HL-60 (cell line): ENCODE data around the gene UPP1.

Experiments used
- DNase-seq, 2 experiments: peaks; one replicate each; pipeline ENCODE4 v3.0.0-alpha.2; 2010 to 2020; ENCODE audit warnings: low read depth in 1 of 2, low spot score in 1 of 2
- H3K27ac ChIP-seq: fragments of 250-450 bp; sonication (Bioruptor Pico); replicated peaks from 2 replicates; pipeline ENCODE4 v1.5.1; 2020; ENCODE audit warnings: mild to moderate bottlenecking, moderate library complexity
- H3K27me3 ChIP-seq: fragments of 250-450 bp; sonication (Bioruptor Pico); 2 replicates; pipeline ENCODE4 v1.5.1; 2021; ENCODE audit warnings: mild to moderate bottlenecking, moderate library complexity; ENCODE audit not compliant: insufficient read depth, poor library complexity, severe bottlenecking
- H3K4me3 ChIP-seq: replicated peaks from 2 replicates; pipeline ENCODE4 v1.5.1; 2011; ENCODE audit warnings: mild to moderate bottlenecking, control low read depth, low read length; ENCODE audit not compliant: insufficient read depth
- GABPA ChIP-seq: IDR thresholded peaks from 2 replicates; pipeline ENCODE4 v1.6.1; 2012; ENCODE audit warnings: low read depth
- POLR2AphosphoS5 ChIP-seq: IDR thresholded peaks from 2 replicates; pipeline ENCODE4 v1.6.1; 2012; ENCODE audit warnings: low read depth
- REST ChIP-seq: IDR thresholded peaks from 2 replicates; pipeline ENCODE4 v1.6.1; 2012; ENCODE audit warnings: low read depth; ENCODE audit not compliant: insufficient replicate concordance
- SPI1 ChIP-seq: IDR thresholded peaks from 2 replicates; pipeline ENCODE4 v1.6.1; 2012; ENCODE audit warnings: low read depth, mild to moderate bottlenecking, borderline replicate concordance
- TF ChIP-seq, protein P1 (sequence below): IDR thresholded peaks from one replicate; pipeline ENCODE4 v1.5.1; 2011; ENCODE audit warnings: low read length, control low read depth, inconsistent platforms; ENCODE audit not compliant: insufficient read depth

Gene UPP1

DNA sequence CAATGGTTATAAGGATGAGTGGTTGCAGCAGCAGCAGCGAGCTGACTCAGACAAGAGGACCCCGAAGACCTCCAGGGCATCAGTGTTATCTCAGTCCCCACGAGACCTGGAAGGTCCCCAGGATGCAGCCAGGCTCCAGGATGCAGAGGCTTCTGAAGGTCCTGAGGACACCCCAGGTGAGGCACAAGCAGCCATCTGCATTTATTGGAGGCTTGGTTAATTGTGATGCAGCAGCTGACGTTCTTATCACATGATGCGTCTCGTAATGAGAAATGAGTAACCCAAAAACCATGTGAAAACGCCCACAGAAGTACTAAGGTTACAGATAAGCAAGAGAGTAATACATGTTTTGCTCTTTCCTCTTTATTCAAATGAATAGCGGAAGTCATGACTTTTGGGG lies 36.3 kb upstream of the UPP1 start:
- no peak for DNase-seq
- no peak for TF ChIP-seq GABPA
- no peak for TF ChIP-seq REST
- no peak for TF ChIP-seq POLR2AphosphoS5
- no peak for TF ChIP-seq SPI1
- TF ChIP-seq, protein P1, sequence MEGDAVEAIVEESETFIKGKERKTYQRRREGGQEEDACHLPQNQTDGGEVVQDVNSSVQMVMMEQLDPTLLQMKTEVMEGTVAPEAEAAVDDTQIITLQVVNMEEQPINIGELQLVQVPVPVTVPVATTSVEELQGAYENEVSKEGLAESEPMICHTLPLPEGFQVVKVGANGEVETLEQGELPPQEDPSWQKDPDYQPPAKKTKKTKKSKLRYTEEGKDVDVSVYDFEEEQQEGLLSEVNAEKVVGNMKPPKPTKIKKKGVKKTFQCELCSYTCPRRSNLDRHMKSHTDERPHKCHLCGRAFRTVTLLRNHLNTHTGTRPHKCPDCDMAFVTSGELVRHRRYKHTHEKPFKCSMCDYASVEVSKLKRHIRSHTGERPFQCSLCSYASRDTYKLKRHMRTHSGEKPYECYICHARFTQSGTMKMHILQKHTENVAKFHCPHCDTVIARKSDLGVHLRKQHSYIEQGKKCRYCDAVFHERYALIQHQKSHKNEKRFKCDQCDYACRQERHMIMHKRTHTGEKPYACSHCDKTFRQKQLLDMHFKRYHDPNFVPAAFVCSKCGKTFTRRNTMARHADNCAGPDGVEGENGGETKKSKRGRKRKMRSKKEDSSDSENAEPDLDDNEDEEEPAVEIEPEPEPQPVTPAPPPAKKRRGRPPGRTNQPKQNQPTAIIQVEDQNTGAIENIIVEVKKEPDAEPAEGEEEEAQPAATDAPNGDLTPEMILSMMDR = no peak
- H3K27ac ChIP-seq = no peak overlapping the region
- no peak overlapping the region for H3K4me3 ChIP-seq
- H3K27me3 ChIP-seq = no peaks in the 10 kb centered on the region

GRCh38 chr7:48053736-48054135 lies 35.3 kb upstream of the UPP1 start:
- DNase-seq = no peak
- Histone ChIP-seq H3K27me3 (no peaks in the 10 kb centered on the region), H3K27ac (no peak overlapping the region), H3K4me3 (no peak overlapping the region)
- TF ChIP-seq, protein P1 = no peak
- TF ChIP-seq SPI1 (no peak), GABPA (no peak), POLR2AphosphoS5 (no peak), REST (no peak)

GRCh38 chr7:48058990-48059389 lies 30.1 kb upstream of the UPP1 start:
- Histone ChIP-seq H3K27me3 (no peaks in the 10 kb centered on the region), H3K27ac (no peak overlapping the region), H3K4me3 (no peak overlapping the region)
- TF ChIP-seq POLR2AphosphoS5 (no peak), SPI1 (peak; percentile 36; the same call in 1 of the 2 replicates)
- DNase-seq = no peak

DNA sequence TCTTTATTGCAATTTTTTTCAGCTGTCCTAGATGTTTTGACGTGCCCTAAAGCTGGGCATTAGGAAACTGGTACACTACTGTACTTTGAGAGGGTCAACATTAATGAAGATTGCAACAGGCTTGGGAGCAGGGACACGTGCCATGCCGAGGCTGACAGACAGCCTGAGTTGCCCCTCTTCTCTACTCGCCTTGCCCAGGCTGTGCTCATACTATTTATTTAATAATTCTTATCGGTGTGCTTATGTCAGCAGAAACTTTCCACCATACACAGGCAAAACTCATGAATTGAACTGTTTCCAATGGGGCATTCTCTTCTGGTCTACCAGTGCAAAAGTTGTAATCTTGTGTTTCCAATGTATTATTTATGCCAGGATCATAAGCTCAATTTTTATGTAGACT lies 29.4 kb upstream of the UPP1 start:
- Histone ChIP-seq H3K27me3 (no peaks in the 10 kb centered on the region), H3K4me3 (no peak overlapping the region), H3K27ac (no peak overlapping the region)
- no peak for DNase-seq
- TF ChIP-seq, protein P1 = no peak
- TF ChIP-seq SPI1 (no peak), POLR2AphosphoS5 (no peak), GABPA (no peak)
